Colonic mucosa (tissue), 4 donors: Measurements from ENCODE around the gene EARS2. TPM values are rescaled to one million over a fixed set of nuclear protein-coding genes. Genes with fewer than 3 reads are reported as not detected.

Source experiments
- DNase-seq: peaks from one replicate; pipeline ENCODE4 v3.0.0-alpha.2; 2020
- H3K27ac ChIP-seq: fragments of 200-600 bp; one replicate; pipeline ENCODE4 v1.8.0; 2021
- H3K27me3 ChIP-seq: fragments of 200-600 bp; one replicate; pipeline ENCODE4 v1.8.0; 2021
- H3K36me3 ChIP-seq: fragments of 200-600 bp; one replicate; pipeline ENCODE4 v1.8.0; 2021
- H3K4me1 ChIP-seq: fragments of 200-600 bp; one replicate; pipeline ENCODE4 v1.8.0; 2021; ENCODE audit warnings: mild to moderate bottlenecking
- H3K4me3 ChIP-seq: fragments of 200-600 bp; one replicate; pipeline ENCODE4 v1.8.0; 2021
- H3K9ac ChIP-seq, 2 donors: one replicate each; pipeline ENCODE4 v1.7.0; 2013; ENCODE audit warnings: control low read depth in 2 of 2, low read depth in 2 of 2, low read length in 2 of 2
- H3K9me3 ChIP-seq: fragments of 200-600 bp; one replicate; pipeline ENCODE4 v1.8.0; 2021
- CTCF ChIP-seq: fragments of 200-600 bp; IDR thresholded peaks from one replicate; pipeline ENCODE4 v1.8.0; 2022; ENCODE audit warnings: antibody characterized with exemption, mild to moderate bottlenecking
- intact Hi-C: fragments of 100-400 bp; cut with DNase I; formaldehyde crosslinking; loops from one replicate; pipeline ENCODE4 v1.14.1; 2022
- total RNA-seq, 2 donors: library from RNA; stranded (reverse); fragmentation: NEBNext Ultra II Directional in 1 of 2; extraction: Animal tissue kit (Norgen Biotek cat#: 25700) in 1 of 2; gene quantifications; one replicate each; pipeline ENCODE4 v1.2.1, GENCODE V29; 2021
- donor health status: healthy.
- donor health status: DM: no; HTN: no; CAD: no.
- donor health status: DM: no; HTN: no; CAD: no.

The EARS2 gene
- total RNA-seq, 2 donors from 2014 or later, result 12.3 to 28.7 TPM

DNA sequence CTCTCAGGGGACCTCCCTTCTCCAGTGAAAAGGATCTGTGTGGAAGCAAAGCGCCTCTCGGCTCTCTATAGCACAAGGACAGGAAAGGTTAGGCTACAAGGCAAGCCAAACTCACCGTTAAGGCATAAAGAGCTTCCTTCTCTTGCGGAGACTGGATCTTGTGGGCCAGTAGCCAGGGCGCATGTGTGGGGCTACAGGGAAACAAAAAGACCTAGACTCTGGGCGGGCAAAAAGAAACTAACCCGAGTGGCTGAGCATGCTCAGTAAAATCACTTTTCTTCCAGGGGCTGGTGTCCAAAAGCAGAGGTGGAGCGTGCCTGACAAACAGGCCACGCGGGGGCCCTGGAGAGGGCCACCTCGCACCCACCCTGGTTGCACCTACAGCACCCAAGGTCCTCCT lies 63.0 kb downstream of the EARS2 start:
- Histone ChIP-seq H3K27ac (no peak overlapping the region), H3K27me3 (no peaks in the 10 kb centered on the region), H3K9me3 (no peaks in the 10 kb centered on the region), H3K36me3 (peaks cover 8% of the 10 kb centered on the region), H3K4me1 (no peaks in the 10 kb centered on the region), H3K4me3 (no peak overlapping the region), H3K9ac (no peak overlapping the region)
- TF ChIP-seq CTCF, result no peak
- intact Hi-C loops, result no loop called here
- no peak for DNase-seq

DNA sequence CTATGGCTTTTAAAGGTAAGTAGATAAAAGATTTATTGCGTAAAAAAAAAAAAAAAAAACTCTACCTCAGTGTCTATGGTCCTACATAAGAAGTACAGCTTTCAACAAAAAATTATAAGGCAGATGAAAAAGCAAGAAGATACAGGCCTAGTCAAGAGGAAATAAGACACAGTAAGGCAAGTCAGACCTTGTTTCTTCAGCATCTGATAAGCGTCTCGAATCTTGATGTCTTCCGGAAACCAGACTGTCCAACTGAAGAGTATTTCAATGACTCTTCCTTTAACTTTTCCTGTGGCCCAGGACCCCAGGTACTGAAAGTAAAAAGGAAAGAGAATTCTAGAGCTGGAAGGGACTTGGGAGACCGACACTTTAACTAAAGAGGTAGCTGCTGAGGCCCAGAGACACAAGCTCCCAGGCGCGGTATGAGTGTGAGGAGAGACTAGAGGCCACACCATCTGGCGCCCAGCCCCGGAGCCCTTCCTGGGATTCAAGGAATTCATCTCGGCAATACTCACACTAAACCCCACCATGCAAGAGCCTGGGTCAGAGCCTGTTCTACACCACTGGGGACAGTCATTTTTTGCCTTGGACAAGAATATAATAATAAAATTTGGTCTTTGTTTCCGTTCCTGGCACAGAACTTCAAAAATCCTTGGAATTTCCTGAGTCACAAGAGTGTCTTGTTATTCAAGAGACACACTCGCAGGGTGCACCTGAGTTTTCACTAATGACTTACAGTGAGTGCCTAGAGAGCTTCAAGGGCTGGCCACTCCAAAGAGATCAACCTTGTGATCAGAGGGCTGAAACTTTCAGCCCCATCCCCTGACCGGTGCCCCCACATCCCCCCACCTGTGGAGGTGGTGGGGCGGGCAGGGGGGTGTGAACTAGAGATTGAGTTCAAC lies 65.4 kb downstream of the EARS2 start:
- Histone ChIP-seq H3K9ac (no peak overlapping the region), H3K36me3 (peaks cover 8% of the 10 kb centered on the region), H3K4me1 (no peaks in the 10 kb centered on the region), H3K27me3 (no peaks in the 10 kb centered on the region), H3K27ac (no peak overlapping the region), H3K4me3 (no peak overlapping the region), H3K9me3 (no peaks in the 10 kb centered on the region)
- no peak for TF ChIP-seq CTCF
- intact Hi-C loops, result no loop called here
- DNase-seq, result no peak

DNA sequence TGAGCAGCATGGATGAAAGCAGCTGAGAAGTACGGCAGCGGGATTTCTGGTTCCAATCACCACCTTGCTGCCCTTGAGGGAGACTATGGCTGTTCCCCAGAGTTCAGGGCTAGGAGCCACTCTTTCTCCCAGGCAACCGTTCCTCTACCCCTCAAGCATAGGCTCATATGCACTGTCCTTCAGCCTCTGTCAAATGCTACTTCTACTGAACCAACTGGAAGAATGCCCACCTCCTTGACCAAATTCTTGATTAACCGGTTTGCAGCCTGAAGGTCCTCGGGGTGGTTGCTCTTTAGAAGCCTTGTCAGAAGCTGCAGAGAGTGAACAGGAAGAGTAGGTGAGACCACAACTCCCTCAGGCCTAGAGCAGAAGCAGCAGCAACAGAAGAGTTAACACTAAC lies 70.7 kb downstream of the EARS2 start:
- no peak for DNase-seq
- no peak overlapping the region for H3K27ac ChIP-seq
- intact Hi-C loops, result no loop called here

GRCh38 chr16:23485841-23486240 lies 71.3 kb downstream of the EARS2 start:
- Histone ChIP-seq H3K9me3 (no peaks in the 10 kb centered on the region), H3K36me3 (peaks cover 13% of the 10 kb centered on the region), H3K4me1 (no peaks in the 10 kb centered on the region), H3K9ac (no peak overlapping the region), H3K4me3 (no peak overlapping the region), H3K27ac (no peak overlapping the region), H3K27me3 (no peaks in the 10 kb centered on the region)
- TF ChIP-seq CTCF, result no peak
- no peak for DNase-seq
- intact Hi-C loops, result no loop called here

More for the DNA sequence above, 70.7 kb downstream of the EARS2 start:
- Histone ChIP-seq H3K4me3 (no peak overlapping the region), H3K4me1 (no peaks in the 10 kb centered on the region), H3K27me3 (no peaks in the 10 kb centered on the region), H3K9me3 (no peaks in the 10 kb centered on the region), H3K36me3 (peaks cover 11% of the 10 kb centered on the region), H3K9ac (no peak overlapping the region)
- no peak for TF ChIP-seq CTCF

- no peak overlapping the region for H3K9ac ChIP-seq
- TF ChIP-seq CTCF, result no peak
- H3K27ac ChIP-seq, result no peak overlapping the region
- no peaks in the 10 kb centered on the region for H3K4me1 ChIP-seq
- H3K36me3 ChIP-seq, result peaks cover 9% of the 10 kb centered on the region
- H3K27me3 ChIP-seq, result no peaks in the 10 kb centered on the region
- H3K9me3 ChIP-seq, result no peaks in the 10 kb centered on the region
- intact Hi-C loops, result no loop called here
- H3K4me3 ChIP-seq, result no peak overlapping the region
- no peak for DNase-seq
Observed at GRCh38 chr16:23485257-23485614, 71.9 kb downstream of the EARS2 start.
